MM.1S (cell line): ENCODE results near the gene CENPF.
"Not testable (repeated sequence)": the region's sequence is repeated elsewhere in the genome, so short reads cannot be mapped to it uniquely, and the experiment has no call there.

Source experiments
- EZH2 ChIP-seq: fragments of 300-600 bp; sonication (generic); optimal IDR thresholded peaks from 2 replicates; pipeline ENCODE3; 2017; ENCODE audit warnings: low read depth, mild to moderate bottlenecking, antibody characterized with exemption, low read length, mixed read lengths
- EZH2phosphoT487 ChIP-seq: fragments of 300-600 bp; sonication (generic); IDR thresholded peaks from 2 replicates; pipeline ENCODE4 v1.6.1; 2018; ENCODE audit warnings: antibody characterized with exemption, low read length
- TF ChIP-seq, protein P1 (sequence below): fragments of 300-600 bp; sonication (generic); IDR thresholded peaks from 2 replicates; pipeline ENCODE4 v1.5.1; 2016; ENCODE audit warnings: antibody characterized with exemption, low read length, mixed read lengths

DNA sequence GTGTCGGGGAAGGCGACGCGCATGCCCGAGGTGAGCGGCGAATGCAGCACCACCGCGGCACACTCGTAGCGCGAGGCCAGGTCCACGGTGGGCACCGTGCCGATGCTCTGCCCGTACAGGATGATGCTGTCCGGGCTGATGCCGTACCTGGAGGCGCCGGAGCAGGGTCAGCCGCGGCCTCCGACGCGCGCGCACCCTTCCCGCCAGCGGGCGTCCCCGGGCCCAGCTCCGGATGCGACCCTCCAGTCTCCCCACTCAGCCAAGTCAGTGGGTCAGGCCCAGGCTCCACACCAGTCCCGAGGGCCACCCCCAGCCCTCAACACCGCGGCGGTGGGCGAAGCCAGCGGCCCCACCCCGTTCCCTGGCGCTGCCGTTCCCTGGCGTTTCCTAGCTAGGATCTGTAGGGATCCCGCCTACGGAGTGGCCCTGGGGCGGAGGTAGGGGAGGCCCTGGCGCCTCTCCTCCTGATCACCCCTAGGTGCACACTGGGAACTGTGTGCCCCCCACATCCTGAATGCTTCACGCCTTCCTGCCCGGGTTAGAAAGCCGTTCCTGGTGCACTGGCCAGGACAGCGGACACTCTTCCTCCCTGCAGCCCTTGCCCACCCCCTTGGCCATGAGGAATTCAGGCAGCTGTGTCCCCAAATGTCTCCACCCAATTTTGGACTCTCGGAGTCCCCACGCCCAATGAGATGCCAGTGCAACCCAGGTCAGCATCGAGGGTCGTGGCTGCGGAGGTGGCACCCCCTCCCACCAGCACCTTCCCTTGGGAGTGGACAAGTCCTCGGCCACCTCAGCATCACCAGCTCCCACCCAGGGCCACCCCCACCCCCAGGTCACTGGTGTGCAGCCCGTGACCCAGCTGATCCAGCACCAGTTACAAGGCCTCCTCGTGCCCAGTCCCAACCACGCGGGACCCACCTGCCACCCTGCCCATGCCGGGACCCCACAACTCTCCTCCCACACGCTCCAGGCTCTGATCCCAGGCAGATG is 3.2 kb downstream of the CENPF start:
- TF ChIP-seq EZH2phosphoT487, EZH2: not testable (repeated sequence)
- TF ChIP-seq, protein P1, sequence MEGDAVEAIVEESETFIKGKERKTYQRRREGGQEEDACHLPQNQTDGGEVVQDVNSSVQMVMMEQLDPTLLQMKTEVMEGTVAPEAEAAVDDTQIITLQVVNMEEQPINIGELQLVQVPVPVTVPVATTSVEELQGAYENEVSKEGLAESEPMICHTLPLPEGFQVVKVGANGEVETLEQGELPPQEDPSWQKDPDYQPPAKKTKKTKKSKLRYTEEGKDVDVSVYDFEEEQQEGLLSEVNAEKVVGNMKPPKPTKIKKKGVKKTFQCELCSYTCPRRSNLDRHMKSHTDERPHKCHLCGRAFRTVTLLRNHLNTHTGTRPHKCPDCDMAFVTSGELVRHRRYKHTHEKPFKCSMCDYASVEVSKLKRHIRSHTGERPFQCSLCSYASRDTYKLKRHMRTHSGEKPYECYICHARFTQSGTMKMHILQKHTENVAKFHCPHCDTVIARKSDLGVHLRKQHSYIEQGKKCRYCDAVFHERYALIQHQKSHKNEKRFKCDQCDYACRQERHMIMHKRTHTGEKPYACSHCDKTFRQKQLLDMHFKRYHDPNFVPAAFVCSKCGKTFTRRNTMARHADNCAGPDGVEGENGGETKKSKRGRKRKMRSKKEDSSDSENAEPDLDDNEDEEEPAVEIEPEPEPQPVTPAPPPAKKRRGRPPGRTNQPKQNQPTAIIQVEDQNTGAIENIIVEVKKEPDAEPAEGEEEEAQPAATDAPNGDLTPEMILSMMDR, result not testable (repeated sequence)
